Purkinje cell (primary cell): ENCODE results near the gene TNFRSF12A. TPM values are rescaled to one million over a fixed set of nuclear protein-coding genes. Genes with fewer than 3 reads are reported as not detected.

Source experiments
- polyA plus RNA-seq: library from polyadenylated mRNA; unstranded; fragments of >200 nt; fragmentation: Nextera tagmentation; gene quantifications from 2 replicates; pipeline ENCODE4 v1.2.1, GENCODE V29; 2014

The TNFRSF12A gene, protein sequence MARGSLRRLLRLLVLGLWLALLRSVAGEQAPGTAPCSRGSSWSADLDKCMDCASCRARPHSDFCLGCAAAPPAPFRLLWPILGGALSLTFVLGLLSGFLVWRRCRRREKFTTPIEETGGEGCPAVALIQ
- polyA plus RNA-seq: 1.9 TPM in 1 of 2 replicates, not detected in the other

GRCh38 chr16:3020247-3020603, at the start of gene TNFRSF12A:
Gene TNFRSF12A, plus strand, starts transcription at chr16:3020368. Its CDS starts 30 bp downstream, at chr16:3020398.

GRCh38 chr16:2980227-2981176, 39.7 kb upstream of the TNFRSF12A start, which contains the start of gene PKMYT1:
Gene PKMYT1, minus strand, starts transcription at chr16:2980446. Its CDS starts 789 bp downstream, at chr16:2979657.

DNA sequence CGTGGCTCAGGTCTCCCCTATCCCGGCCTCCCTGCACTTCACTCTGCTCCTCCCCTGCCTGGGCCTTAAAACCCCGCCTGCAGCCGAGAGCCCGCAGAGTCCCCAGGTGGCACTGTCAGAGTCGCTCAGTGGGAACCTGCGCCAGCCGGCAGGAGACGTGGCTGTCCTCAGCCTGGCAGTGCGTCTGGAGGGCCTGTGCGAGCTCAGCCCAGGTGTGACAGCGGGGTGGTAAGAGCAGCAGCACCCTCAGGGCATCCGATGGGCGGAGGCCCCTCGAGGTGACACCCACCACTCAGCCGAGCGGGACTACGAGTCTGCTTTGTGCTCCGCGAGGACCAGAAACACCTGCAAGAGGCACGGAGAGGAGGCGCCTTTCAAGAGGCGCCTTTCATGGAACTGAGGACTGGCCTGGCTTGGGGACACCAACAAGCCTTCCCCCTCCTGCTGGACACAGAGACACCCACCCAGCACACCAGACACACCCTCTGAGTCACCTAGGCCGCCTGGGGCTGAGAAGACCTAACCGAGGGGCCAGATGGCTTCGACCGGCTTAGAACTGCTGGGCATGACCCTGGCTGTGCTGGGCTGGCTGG, 7.2 kb upstream of the TNFRSF12A start, which contains the start of gene CLDN9:
TSS of gene CLDN9 (plus strand) at position 96 of the 593 bp plus-strand sequence. CDS start at position 536, 440 bp downstream.

GRCh38 chr16:3017794-3018506, 2.2 kb upstream of the TNFRSF12A start, which contains the start of gene CLDN6:
Gene CLDN6, minus strand, starts transcription at chr16:3018183. Its CDS starts 2,162 bp downstream, at chr16:3016021.

DNA sequence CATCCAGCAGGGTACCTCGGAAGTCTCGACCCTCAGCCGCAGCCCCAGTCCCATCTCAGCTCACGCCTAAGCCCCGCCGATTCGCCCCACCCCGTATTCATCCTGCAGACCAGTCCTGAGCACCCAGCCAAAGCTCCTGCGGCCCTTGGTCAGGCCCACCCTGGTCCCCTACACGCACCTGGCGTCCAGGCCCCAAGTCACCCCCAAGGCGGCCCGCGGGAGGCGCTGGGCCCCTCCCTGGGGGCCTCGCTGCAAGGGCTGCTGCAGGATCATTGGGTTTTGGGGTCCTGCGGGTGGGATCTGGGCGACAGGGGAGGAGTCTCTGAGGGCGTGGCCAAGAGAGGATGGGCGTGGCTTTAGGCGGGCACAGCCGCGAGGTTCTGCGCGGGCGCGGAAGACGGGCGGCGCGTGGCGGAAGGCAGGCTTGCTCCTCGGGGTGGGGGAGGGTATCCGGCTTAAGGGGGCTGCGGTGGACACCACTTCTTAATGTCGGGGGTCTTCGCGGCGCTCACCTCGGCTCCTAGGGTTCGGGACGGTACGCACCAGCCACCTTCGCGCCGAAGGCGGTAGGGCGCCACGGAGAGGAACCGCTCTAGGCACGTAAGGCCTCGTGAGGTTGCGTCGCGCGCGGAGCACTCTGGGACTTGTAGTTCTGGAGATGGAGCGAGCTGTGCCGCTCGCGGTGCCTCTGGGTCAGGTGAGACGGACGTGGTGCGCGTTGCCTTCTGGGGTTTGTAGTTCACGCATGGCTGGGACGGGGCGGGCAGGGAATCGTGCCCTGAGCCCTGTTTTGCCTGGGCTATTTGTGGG, 3.7 kb downstream of the TNFRSF12A start, which contains the start of the genes HCFC1R1 and THOC6:
TSS of gene HCFC1R1 (minus strand) at position 274 of the 810 bp plus-strand sequence. CDS start at position 273, 1 bp downstream.
TSS of gene THOC6 (plus strand) at position 367 of the 810 bp plus-strand sequence. CDS start at position 659, 292 bp downstream.

GRCh38 chr16:3036726-3037315, 16.7 kb downstream of the TNFRSF12A start, which contains the start of gene BICDL2:
Gene BICDL2, minus strand, starts transcription at chr16:3036944. Its CDS starts 1,448 bp downstream, at chr16:3035496.

DNA sequence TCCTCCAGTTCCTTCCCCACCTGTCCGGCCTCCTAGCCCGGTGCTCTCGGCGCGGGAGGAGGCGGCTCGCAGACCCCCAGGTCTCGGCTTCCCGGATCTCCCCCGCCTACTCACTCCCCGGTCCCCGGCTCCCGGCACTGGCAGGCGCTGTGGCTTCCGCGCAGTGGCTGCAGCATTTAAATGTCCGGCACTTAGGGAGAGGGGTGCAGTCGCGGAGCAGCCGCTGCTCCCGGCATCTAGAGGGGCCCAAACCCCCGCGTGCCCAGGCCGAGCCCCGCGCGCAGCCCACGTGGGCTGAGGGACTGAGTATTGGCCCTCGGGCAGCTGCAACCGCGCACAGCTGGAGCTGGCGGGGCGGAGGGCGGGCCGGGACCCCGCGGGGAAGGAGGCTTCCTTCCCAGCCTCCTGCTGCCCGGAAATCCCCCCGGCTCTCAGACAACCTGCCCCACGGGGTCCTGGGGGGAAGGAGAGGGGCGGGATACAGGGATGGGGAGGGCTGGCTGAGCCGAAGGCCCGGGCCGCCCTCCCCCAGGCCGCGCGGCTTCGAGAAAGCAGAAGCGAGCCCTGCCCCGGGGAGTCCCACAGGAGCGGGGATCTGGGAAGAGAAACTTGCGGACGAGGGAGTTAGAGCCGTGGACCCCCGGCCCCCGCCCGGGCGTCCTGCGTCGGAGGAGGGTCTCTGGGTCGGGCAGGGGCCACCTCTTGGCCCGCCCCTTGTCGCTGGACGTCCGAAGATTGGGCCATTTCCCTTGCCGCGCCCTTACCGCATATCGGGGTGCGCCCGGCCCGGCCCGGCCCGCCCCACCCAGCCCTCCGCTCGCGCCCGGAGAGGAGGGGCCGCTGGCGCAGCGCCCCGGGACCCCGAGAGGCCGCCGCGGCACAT, 25.8 kb downstream of the TNFRSF12A start, which contains the start of gene MMP25:
TSS of gene MMP25 (plus strand) at position 804 of the 883 bp plus-strand sequence. CDS start 357 bp downstream, outside the sequence.

GRCh38 chr16:3065069-3065741, 45.0 kb downstream of the TNFRSF12A start, which contains the start of gene IL32:
Gene IL32, plus strand, starts transcription at chr16:3065640. Its CDS starts 172 bp downstream, at chr16:3065812.

Other genes with a start within 250 kb of the TNFRSF12A start
- gene ELOB, start 243.1 kb upstream of the TNFRSF12A start, polyA plus RNA-seq: 1,180 and 1,450 TPM in 2 replicates
- gene PRSS33, start 232.8 kb upstream of the TNFRSF12A start, polyA plus RNA-seq: not detected in 2 replicates
- gene PRSS41, start 221.9 kb upstream of the TNFRSF12A start, polyA plus RNA-seq: not detected in 2 replicates
- not detected in 2 replicates for gene PRSS21, start 203.1 kb upstream of the TNFRSF12A start, polyA plus RNA-seq
- not detected in 2 replicates for gene ZG16B, start 190.1 kb upstream of the TNFRSF12A start, polyA plus RNA-seq
- gene PRSS22, start 162.2 kb upstream of the TNFRSF12A start, polyA plus RNA-seq: 1.9 and 3.8 TPM in 2 replicates
- gene FLYWCH2, start 137.2 kb upstream of the TNFRSF12A start, polyA plus RNA-seq: 3.5 and 8.7 TPM in 2 replicates
- gene FLYWCH1, start 108.4 kb upstream of the TNFRSF12A start, polyA plus RNA-seq: 3.2 and 4.7 TPM in 2 replicates
- gene KREMEN2, start 56.1 kb upstream of the TNFRSF12A start, polyA plus RNA-seq: not detected in 2 replicates
- gene PAQR4, start 51.0 kb upstream of the TNFRSF12A start, polyA plus RNA-seq: 0.26 TPM in 1 of 2 replicates, not detected in the other
- gene PKMYT1, start 39.9 kb upstream of the TNFRSF12A start, polyA plus RNA-seq: 3.1 and 3.4 TPM in 2 replicates
- 0.23 TPM in 1 of 2 replicates, not detected in the other for gene CLDN9, start 7.4 kb upstream of the TNFRSF12A start, polyA plus RNA-seq
- not detected in 2 replicates for gene CLDN6, start 2.2 kb upstream of the TNFRSF12A start, polyA plus RNA-seq
- 67.2 and 82.7 TPM in 2 replicates for gene HCFC1R1, start 3.6 kb downstream of the TNFRSF12A start, polyA plus RNA-seq
- 0.93 and 1.8 TPM in 2 replicates for gene THOC6, start 3.7 kb downstream of the TNFRSF12A start, polyA plus RNA-seq
- not detected in 2 replicates for gene BICDL2, start 16.6 kb downstream of the TNFRSF12A start, polyA plus RNA-seq
- 0.20 TPM in 1 of 2 replicates, not detected in the other for gene MMP25, start 26.2 kb downstream of the TNFRSF12A start, polyA plus RNA-seq
- gene IL32, start 45.3 kb downstream of the TNFRSF12A start, polyA plus RNA-seq: not detected in 2 replicates
- not detected in 2 replicates for gene ZSCAN10, start 78.9 kb downstream of the TNFRSF12A start, polyA plus RNA-seq
- not detected in 2 replicates for gene ZNF205, start 92.2 kb downstream of the TNFRSF12A start, polyA plus RNA-seq
- 1.9 and 3.4 TPM in 2 replicates for gene ZNF213, start 114.7 kb downstream of the TNFRSF12A start, polyA plus RNA-seq
- gene OR1F1, start 167.8 kb downstream of the TNFRSF12A start, polyA plus RNA-seq: 0.27 TPM in 1 of 2 replicates, not detected in the other
- gene ZNF200, start 214.8 kb downstream of the TNFRSF12A start, polyA plus RNA-seq: 3.0 and 4.7 TPM in 2 replicates
- gene MEFV, start 236.3 kb downstream of the TNFRSF12A start, polyA plus RNA-seq: not detected in 2 replicates